Right ventricle myocardium superior (tissue), 1 donor: ENCODE measurements around the gene DPH7. TPM values are rescaled to one million over a fixed set of nuclear protein-coding genes. Genes with fewer than 3 reads are reported as not detected.
A peak's percentile ranks its signal among the peaks of the same experiment; 100 is the strongest.
"Not testable (repeated sequence)": the region's sequence is repeated elsewhere in the genome, so short reads cannot be mapped to it uniquely, and the experiment has no call there.

Experiments used
- ATAC-seq: fragments of 200-7000 bp; cut with Tn5 transposase; one replicate; pipeline ENCODE4 v1.9.1; 2020; ENCODE audit warnings: mild to moderate bottlenecking; ENCODE audit not compliant: poor library complexity
- DNase-seq: peaks from one replicate; pipeline ENCODE4 v3.0.0-alpha.2; 2020
- intact Hi-C: fragments of 100-400 bp; cut with DNase I; formaldehyde crosslinking; loops from one replicate; pipeline ENCODE4 v1.11.2; 2022
- total RNA-seq: library from RNA; stranded (reverse); fragmentation: NEBNext Ultra II Directional; extraction: Animal tissue kit (Norgen Biotek cat#: 25700); gene quantifications from one replicate; pipeline ENCODE4 v1.2.1, GENCODE V29; 2021
- donor health status: DM: no; HTN: yes; CAD: no; lungs with severe emphysema.

DPH7 gene
- total RNA-seq, 1 donor from 2014 or later: 18.6 TPM

GRCh38 chr9:137586854-137587253 is 8.1 kb upstream of the DPH7 start:
- ATAC-seq (no peak), DNase-seq (peak; percentile 39)

DNA sequence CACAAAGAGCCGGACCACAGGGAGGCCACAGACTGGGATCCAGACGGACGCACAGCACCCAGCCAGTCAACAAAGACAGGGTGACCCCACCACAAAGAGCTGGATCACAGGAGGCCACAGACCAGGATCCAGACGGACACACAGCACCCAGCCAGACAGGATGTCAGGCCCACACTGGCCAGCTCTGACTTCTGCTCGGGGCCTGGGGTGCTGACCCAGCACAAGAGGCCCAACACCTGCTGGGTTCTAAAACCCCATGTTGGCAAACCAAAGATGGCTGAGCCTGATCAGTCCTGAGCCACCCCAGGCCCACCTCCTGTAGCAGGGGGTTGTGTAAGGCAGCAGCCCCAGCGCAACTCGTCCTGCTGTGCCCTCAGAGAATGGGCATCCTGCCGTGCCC is 5.2 kb upstream of the DPH7 start:
- intact Hi-C loops: no loop called here
- DNase-seq: no peak
- no peak for ATAC-seq

More at GRCh38 chr9:137586854-137587253, 8.1 kb upstream of the DPH7 start:
- intact Hi-C loops: no loop called here

DNA sequence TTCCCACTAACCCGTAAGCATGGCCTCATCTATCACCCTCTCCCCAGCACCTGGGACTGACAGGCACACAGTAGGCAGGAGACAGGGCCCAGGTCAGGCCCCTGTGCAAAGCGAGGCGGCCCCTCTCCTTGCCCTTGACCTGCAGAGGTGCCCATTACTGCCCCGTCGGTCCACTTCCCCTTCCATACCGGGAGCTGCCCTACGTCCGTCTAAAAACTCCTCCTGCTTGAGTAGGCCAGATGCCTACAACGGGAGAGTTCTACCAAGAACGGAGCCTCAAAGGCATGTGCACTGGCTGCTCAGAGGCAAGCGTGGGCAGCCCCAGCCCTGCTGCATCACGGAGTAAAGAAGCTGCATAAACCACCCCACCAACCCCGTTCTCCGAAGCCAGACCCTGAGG is 4.6 kb upstream of the DPH7 start:
- no peak for DNase-seq
- no peak for ATAC-seq

DNA sequence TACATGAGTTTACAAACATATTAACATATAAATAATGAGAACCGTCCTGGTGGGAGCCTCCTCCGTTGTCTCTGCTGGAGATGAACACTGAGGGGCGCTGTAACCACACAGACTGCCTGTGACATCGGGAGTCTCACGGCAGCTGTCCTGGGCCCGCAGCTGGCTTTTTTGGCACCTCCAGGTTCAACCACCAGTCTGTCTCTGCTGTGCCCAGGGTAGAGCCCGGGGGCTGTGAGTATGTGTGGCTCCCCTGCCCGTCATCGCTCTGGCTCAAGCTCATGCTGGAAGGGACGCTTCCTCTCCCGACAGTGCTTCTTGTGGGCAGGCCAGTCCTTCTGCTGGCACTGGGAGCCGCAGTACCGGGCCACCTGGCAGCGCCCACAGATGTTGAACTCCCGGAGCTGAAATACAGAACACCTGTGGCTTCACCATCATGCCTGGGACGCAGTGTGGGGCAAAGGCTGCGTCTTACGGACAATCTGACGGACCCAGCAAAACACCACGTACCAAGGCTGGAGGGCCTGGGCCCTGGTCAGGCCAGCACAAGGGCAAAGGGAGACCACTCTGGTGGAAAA is 3.6 kb upstream of the DPH7 start:
- ATAC-seq (no peak), DNase-seq (no peak)
- intact Hi-C loops: no loop called here

More for the DNA sequence above, 4.6 kb upstream of the DPH7 start:
- intact Hi-C loops: no loop called here

DNA sequence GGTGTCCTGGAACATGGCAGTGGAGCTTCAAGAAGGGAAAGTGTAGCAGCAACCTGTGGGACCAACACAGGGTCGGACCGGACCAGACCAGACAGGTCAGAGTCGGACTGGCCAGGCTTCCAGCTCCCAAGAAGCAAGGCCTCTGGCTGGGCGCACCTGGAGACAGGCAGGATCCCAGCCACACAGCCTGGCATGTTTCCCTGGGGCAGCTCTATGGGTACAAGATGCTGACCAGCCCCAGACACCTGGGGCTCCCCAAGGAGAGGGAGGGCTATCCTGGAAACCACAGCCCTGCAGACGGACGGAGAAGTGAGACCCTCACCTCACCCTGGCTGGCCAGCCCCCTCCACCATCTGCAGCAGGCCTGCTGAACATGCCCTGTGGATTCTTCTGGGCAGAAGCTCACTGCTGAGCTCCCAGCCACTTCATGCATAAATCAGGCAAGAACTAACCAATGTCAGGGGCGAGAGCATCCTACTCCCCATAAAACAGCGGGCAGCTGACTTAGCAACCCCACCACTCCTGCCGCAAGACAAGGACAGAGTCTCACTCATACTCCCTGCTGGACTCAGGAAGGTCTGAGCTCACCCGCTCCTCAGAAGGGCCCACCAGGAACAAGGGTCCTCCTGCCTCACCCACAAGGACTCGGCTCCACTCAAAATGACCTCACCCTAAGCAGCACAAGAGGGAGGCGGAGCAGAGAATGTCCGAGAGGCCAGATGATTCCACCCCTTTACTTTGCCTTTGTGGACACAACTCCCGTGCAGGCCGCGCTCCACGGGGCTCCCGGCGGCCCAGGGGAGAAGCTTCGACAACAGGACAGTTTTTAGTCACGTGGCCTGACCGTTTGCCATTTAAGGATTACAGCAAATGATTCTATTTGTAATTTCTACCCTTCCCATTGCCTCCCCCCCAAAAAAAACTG is 2.9 kb upstream of the DPH7 start:
- intact Hi-C loops: no loop called here
- ATAC-seq (no peak), DNase-seq (no peak)

DNA sequence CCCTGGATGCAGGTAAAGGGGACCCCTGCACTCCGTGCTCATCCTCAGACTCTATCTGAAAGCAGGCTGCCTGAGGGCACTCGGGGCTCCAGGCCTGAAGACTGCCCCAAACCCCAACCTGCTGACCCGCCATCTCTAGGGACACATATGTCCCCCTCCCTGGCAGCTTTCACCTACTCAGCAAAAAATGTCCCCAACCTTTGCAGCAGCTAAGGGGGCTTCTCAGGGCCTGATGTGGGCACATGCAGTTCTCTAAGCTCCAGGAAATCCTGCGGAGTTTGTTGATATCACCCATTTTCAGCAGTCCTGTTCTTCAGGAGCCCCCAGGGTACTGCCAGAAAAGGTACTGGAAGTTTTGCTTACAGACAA is 2.2 kb upstream of the DPH7 start:
- ATAC-seq (no peak), DNase-seq (no peak)
- intact Hi-C loops: no loop called here

GRCh38 chr9:137580209-137580953 is 1.7 kb upstream of the DPH7 start:
- ATAC-seq (no peak), DNase-seq (no peak)
- intact Hi-C loops: no loop called here

DNA sequence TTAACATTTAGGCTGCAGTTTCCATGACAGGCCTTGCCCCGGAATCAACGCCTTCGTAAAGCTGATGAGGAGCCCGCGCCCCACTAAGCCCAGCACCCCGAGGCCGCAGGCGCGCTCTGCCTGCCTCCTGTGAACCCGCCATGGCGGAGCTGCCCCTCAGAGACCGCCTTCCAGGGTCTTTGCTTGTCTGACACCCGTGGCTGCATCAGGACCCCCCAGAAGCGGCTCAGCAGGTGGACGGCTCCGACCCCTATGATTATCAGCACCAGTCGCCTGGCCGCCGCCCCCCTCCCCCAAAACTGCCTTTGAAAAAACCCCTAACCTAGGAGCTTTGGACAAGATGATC is 507 bp upstream of the DPH7 start:
- ATAC-seq: no peak
- DNase-seq: no peak
- intact Hi-C loops: no loop called here

DNA sequence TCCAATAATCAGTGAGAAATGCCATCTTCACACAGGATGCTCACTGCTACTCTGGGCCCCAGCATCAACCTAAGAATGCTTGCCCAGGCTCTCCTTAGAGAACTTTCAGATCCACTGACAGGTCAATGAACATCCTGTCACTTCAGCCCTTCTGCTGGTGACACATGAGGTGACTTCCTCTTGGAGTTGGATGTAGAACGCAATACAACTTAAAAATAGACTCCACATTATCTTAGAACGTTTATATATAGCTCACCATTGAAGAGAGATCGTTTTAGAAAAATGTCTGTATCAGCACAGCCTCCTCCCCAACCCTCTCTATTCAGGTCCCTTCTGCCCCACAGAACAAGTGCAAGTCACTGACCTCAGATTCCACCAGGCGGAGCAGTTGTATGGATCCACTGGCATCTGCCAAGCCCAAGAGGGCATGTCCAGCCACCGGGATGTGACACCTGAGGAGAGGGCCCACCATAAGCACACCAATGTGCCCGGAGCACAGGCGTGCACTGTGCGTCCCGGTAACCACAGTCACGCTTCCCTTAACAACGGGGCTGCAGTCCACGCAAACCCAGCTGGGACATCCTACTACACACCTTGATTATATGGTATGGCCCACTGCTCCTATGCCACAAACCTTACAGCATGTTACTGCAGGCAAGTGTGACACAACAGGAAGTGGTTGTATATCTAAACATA is 2.9 kb downstream of the DPH7 start:
- no peak for DNase-seq
- intact Hi-C loops: no loop called here

GRCh38 chr9:137575364-137575715 is 3.4 kb downstream of the DPH7 start:
- ATAC-seq: no peak
- intact Hi-C loops: no loop called here
- DNase-seq: no peak

More for the DNA sequence above, 2.9 kb downstream of the DPH7 start:
- peak; percentile 57 for ATAC-seq

GRCh38 chr9:137574192-137574591 is 4.5 kb downstream of the DPH7 start:
- intact Hi-C loops: no loop called here
- DNase-seq: no peak
- ATAC-seq: no peak

GRCh38 chr9:137570566-137570965 is 8.2 kb downstream of the DPH7 start:
- ATAC-seq: no peak
- intact Hi-C loops: no loop called here
- DNase-seq: no peak

GRCh38 chr9:137569609-137570203 is 9.0 kb downstream of the DPH7 start:
- DNase-seq (no peak), ATAC-seq (no peak)
- intact Hi-C loops: no loop called here

- ATAC-seq, intact Hi-C loops, DNase-seq: not testable (repeated sequence)
These were observed 10.3 kb downstream of the DPH7 start for GRCh38 chr9:137568445-137568844.

GRCh38 chr9:137564817-137565411 is 13.8 kb downstream of the DPH7 start:
- intact Hi-C loops: no loop called here
- no peak for ATAC-seq
- no peak for DNase-seq

DNA sequence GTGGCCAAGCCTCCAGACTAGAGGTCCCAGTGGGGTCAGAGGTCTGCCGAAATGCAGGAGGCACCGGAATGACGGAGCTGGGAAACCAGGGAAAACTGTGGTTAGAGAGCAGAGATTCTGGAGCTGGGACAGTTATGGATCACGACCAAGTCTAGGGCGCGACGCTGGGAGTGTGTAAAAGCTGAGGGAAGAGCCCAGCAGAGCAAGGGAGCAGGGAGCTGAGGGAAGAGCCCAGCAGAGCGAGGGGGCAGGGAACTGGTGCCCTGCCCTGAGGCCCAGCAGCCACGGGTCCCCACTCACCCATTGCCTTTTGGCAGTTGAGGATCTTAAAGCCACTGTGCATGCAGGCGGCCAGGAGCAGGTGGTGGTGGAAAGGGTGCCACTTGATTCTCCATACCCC is 14.6 kb downstream of the DPH7 start:
- no peak for ATAC-seq
- DNase-seq: no peak
- intact Hi-C loops: no loop called here

DNA sequence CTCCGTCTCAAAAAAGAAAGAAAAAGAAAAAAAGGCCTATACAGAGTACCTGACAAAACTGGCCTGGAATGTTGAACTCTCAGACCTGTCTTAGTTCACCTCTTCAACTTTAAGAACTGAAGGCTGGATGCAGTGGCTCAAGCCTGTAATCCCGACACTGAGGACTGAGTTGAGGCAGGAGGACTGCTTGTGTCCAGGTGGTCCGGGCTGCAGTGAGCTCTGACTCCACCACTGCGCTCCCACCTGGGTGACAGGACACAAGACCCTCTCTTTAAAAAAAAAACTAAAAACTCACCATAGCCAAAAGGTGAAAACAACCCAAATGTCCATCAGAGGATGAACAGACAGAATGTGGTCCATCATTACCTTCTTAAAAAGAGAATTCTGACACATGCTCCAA is 20.6 kb downstream of the DPH7 start:
- ATAC-seq (no peak), DNase-seq (no peak)
- intact Hi-C loops: no loop called here

DNA sequence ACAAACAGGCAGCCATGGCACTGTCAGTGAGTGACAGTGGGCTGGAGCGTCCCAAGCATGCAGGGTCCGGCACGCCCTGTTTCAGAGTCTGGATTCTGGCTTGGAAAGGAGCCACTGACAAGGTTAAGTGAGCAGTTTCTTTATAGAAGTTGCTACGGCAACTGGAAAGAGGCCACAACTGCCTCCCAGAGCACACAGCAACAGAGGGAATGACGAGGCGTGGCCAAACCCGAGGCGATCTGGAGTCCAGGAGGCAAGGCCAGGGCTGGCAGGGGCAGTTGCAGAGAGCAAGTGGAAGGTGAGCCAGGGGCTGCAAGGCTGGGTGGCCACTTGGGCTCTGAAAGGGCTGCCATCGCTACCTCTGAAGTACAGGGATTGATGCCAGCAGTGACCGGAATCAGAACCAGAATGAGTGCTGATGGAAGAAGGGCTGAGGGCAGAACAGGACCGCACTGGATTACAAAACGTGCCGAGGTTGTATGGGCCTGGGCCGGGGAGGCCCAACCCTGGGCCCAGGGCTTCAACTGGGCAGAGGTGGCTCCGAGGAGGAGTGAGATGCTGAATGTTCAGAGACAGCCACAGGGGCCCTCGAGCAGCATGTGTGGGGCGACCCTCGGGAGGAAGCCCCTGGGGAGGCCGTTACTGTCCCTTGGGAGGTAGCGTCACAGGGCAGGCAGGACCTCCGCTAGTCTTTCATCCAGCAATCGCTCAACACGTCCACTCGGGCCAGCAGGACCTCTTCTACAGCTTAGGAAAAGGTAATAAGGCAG is 22.5 kb downstream of the DPH7 start:
- DNase-seq (no peak), ATAC-seq (peak; percentile 21)
- intact Hi-C loops: no loop called here
